K562 (cell line): ENCODE measurements around the gene TNFSF15. TPM values are rescaled to one million over a fixed set of nuclear protein-coding genes. Genes with fewer than 3 reads are reported as not detected.
A peak's percentile ranks its signal among the peaks of the same experiment; 100 is the strongest.

Source experiments
- ATAC-seq: fragments of 200-7000 bp; cut with Tn5 transposase; 3 replicates; pipeline ENCODE4 v1.9.1; 2020; ENCODE audit warnings: moderate library complexity
- BruUV-seq: library from RNA; stranded (reverse); fragments of 400-500 nt; replicated peaks from 2 replicates; lab custom pipeline; 2021; lab: Mats Ljungman, UMichigan
- CTCF ChIA-PET: fragments of 300-600 bp; formaldehyde crosslinking; extraction: SDS; loops from one replicate; lab custom pipeline; 2021; ENCODE audit warnings: low intra/inter-chr PET ratio; lab: Yijun Ruan, JAX
- POLR2A ChIA-PET: fragments of 300-600, 350-650 bp; sonication (Branson Sonifier 250); formaldehyde crosslinking; extraction: SDS; loops from one replicate; lab custom pipeline; 2021; ENCODE audit warnings: antibody characterized with exemption, inconsistent platforms; lab: Yijun Ruan, JAX
- DNase-seq, 4 experiments: peaks; one replicate each; pipeline versions ENCODE4 v3.0.0 to v3.0.0-alpha.2; 2011 to 2018; ENCODE audit warnings: low spot score in 3 of 4, mixed read lengths in 3 of 4; ENCODE audit errors: extremely low read depth in 1 of 4
- FAIRE-seq: peaks from 2 replicates; lab custom pipeline; 2011; peaks lifted over from hg19 to GRCh38; lab: Jason Lieb, UNC
- H2AFZ ChIP-seq: 2 replicates; pipeline ENCODE4 v1.6.0; 2011; ENCODE audit warnings: low read depth, low read length, control low read depth, inconsistent platforms
- H3K27ac ChIP-seq: fragments of 200-600 bp; 3 replicates; pipeline ENCODE4 v1.8.0; 2011; ENCODE audit warnings: low read depth, mild to moderate bottlenecking, control low read depth, inconsistent platforms, low read length, moderate library complexity, mixed read lengths; ENCODE audit errors: extremely low read depth
- H3K27me3 ChIP-seq, 2 experiments: fragments of 300-600 bp in 1 of 2; 2 replicates in 1 of 2; 3 replicates in 1 of 2; pipeline versions ENCODE4 v1.6.0 to v1.8.0; 2011; ENCODE audit warnings: inconsistent platforms in 2 of 2, low read length in 2 of 2, mild to moderate bottlenecking in 1 of 2, mixed read lengths in 1 of 2, moderate library complexity in 1 of 2; ENCODE audit not compliant: control insufficient read depth in 2 of 2, insufficient read depth in 2 of 2
- H3K36me3 ChIP-seq: fragments of 300-600 bp; 3 replicates; pipeline ENCODE4 v1.8.0; 2011; ENCODE audit warnings: mild to moderate bottlenecking, low read length, inconsistent platforms; ENCODE audit not compliant: control insufficient read depth, insufficient read depth
- H3K4me1 ChIP-seq, 2 experiments: fragments of 200-600 bp in 1 of 2; replicated peaks in 1 of 2; 2 replicates in 1 of 2; 3 replicates in 1 of 2; pipeline versions ENCODE4 v1.5.1 to v1.8.0; 2011; ENCODE audit warnings: inconsistent platforms in 2 of 2, low read length in 2 of 2, mild to moderate bottlenecking in 1 of 2, mixed read lengths in 1 of 2, moderate library complexity in 1 of 2; ENCODE audit not compliant: control insufficient read depth in 2 of 2, insufficient read depth in 2 of 2
- H3K4me2 ChIP-seq: 2 replicates; pipeline ENCODE4 v1.6.1; 2011; ENCODE audit warnings: low read length, control low read depth, inconsistent platforms, mixed read lengths; ENCODE audit not compliant: insufficient read depth
- H3K4me3 ChIP-seq: fragments of 200-600 bp; sonication (generic), shearing (Covaris generic); 2 replicates; pipeline ENCODE4 v1.5.1; 2016; ENCODE audit warnings: control low read depth, inconsistent platforms
- H3K79me2 ChIP-seq: fragments of 200-600 bp; 3 replicates; pipeline ENCODE4 v1.8.0; 2011; ENCODE audit warnings: low read length, inconsistent platforms; ENCODE audit not compliant: control insufficient read depth, insufficient read depth
- H3K9ac ChIP-seq, 2 experiments: 2 replicates each; pipeline versions ENCODE4 v1.6.0 to v1.6.1; 2011; ENCODE audit warnings: low read depth in 2 of 2, low read length in 2 of 2, control low read depth in 1 of 2, inconsistent platforms in 1 of 2, mild to moderate bottlenecking in 1 of 2, mixed read lengths in 1 of 2; ENCODE audit not compliant: insufficient read depth in 1 of 2
- H3K9me1 ChIP-seq: one replicate; pipeline ENCODE4 v1.6.0; 2011; ENCODE audit warnings: inconsistent platforms, mild to moderate bottlenecking, low read length, moderate library complexity; ENCODE audit not compliant: control insufficient read depth, insufficient read depth
- H3K9me3 ChIP-seq: replicated peaks from 2 replicates; pipeline ENCODE4 v1.5.1; 2011; ENCODE audit warnings: low read depth, low read length, inconsistent platforms; ENCODE audit not compliant: control insufficient read depth, insufficient read depth
- H4K20me1 ChIP-seq: replicated peaks from 2 replicates; pipeline ENCODE4 v1.6.1; 2011; ENCODE audit warnings: low read length, inconsistent platforms, mixed read lengths; ENCODE audit not compliant: control insufficient read depth, insufficient read depth
- FOXA3 ChIP-seq, 2 experiments: fragments of 450-650 bp in 1 of 2; sonication (generic) in 1 of 2; formaldehyde crosslinking; IDR thresholded peaks in 1 of 2; conservative IDR thresholded peaks in 1 of 2; 2 replicates each; pipeline versions ENCODE4 v1.4.0 to v1.8.0; 2020 to 2022; ENCODE audit warnings: mild to moderate bottlenecking in 2 of 2, missing genetic modification reagents in 1 of 2
- GABPA ChIP-seq: fragments of 200-800 bp; sonication (Bioruptor generic); conservative IDR thresholded peaks from 2 replicates; pipeline ENCODE4 v1.6.1; 2016; ENCODE audit warnings: low read depth, missing genetic modification characterization, missing compliant biosample characterization
- MAZ ChIP-seq, 2 experiments: fragments of 450-650 bp in 1 of 2; sonication (generic) in 1 of 2; formaldehyde crosslinking; IDR thresholded peaks in 1 of 2; conservative IDR thresholded peaks in 1 of 2; 2 replicates each; pipeline versions ENCODE4 v1.4.0 to v1.5.0; 2020; ENCODE audit warnings: mild to moderate bottlenecking in 1 of 2, missing genetic modification reagents in 1 of 2
- NR3C1 ChIP-seq: sonication (generic); formaldehyde crosslinking; IDR thresholded peaks from 2 replicates; pipeline ENCODE4 v1.8.1; 2022; ENCODE audit warnings: missing genetic modification reagents
- RBM39 ChIP-seq: fragments of 200-400 bp; formaldehyde crosslinking; optimal IDR thresholded peaks from 2 replicates; pipeline ENCODE3; 2018; ENCODE audit warnings: low read depth, low read length
- ZBTB5 ChIP-seq: fragments of 450-650 bp; IDR thresholded peaks from 2 replicates; pipeline ENCODE4 v1.6.1; 2017; ENCODE audit warnings: antibody characterized with exemption
- ZNF24 ChIP-seq: fragments of 450-650 bp; IDR thresholded peaks from 2 replicates; pipeline ENCODE4 v1.6.1; 2016
- ZNF274 ChIP-seq: IDR thresholded peaks from 2 replicates; pipeline ENCODE4 v1.6.1; 2011; ENCODE audit warnings: low read depth, mild to moderate bottlenecking, low read length, moderate library complexity, borderline replicate concordance
- WGBS: fragments of 100-300 bp; shearing (Covaris generic); methylation state at CpG from one replicate; pipeline ENCODE4 v1.1.6; 2016; ENCODE audit warnings: low coverage, mixed read lengths; ENCODE audit not compliant: insufficient coverage; ENCODE audit errors: missing lambda C conversion rate; 5-methylcytosine and 5-hydroxymethylcytosine counted together
- in situ Hi-C: fragments of 300-500 bp; cut with MboI; formaldehyde crosslinking; loops from 4 replicates; pipeline ENCODE4 v1.15.0; 2018; ENCODE audit warnings: inconsistent platforms, mixed read lengths
- intact Hi-C: fragments of 100-400 bp; cut with micrococcal nuclease; formaldehyde crosslinking; loops from 2 replicates; pipeline ENCODE4 v1.14.2; 2022
- polyA plus RNA-seq, 8 experiments: library from polyadenylated mRNA; depleted of rRNA in 4 of 8; stranded (reverse) in 5 of 8; unstranded in 3 of 8; fragments of >200 nt; fragmentation: Nextera tagmentation in 2 of 8; fragmentation: Illumina TruSeq in 1 of 8; extraction: Ambion mirVana in 2 of 8; extraction: Trizol in 1 of 8; gene quantifications; 2 replicates each; pipeline versions ENCODE4 v1.2.1 to v1.2.3, GENCODE V29; 2011 to 2014; ENCODE audit warnings: inconsistent platforms in 1 of 8, missing spikeins in 1 of 8
- total RNA-seq, 7 experiments: library from RNA; depleted of rRNA in 6 of 7; stranded (reverse); fragments of >200 nt in 6 of 7; fragmentation: Illumina TruSeq in 2 of 7; extraction: Trizol in 2 of 7; gene quantifications; 2 replicates each; pipeline versions ENCODE4 v1.2.1 to v1.2.3, GENCODE V29; 2011 to 2021; ENCODE audit warnings: low replicate concordance in 1 of 7
- TF ChIP-seq, protein P1 (sequence below): fragments of 250-450 bp; sonication (Bioruptor Pico); IDR thresholded peaks from 2 replicates; pipeline ENCODE4 v1.6.1; 2021; ENCODE audit warnings: mild to moderate bottlenecking
- TF ChIP-seq, protein P2 (sequence below): fragments of 250-450 bp; sonication (Bioruptor Pico); IDR thresholded peaks from 2 replicates; pipeline ENCODE4 v1.4.0; 2020; ENCODE audit warnings: borderline replicate concordance
- TF ChIP-seq, protein P3 (sequence below), 2 experiments: fragments of 450-650 bp; conservative IDR thresholded peaks; 2 replicates each; pipeline ENCODE4 v1.6.1; 2017; ENCODE audit warnings: mild to moderate bottlenecking in 2 of 2, moderate library complexity in 2 of 2
- TF ChIP-seq, protein P4 (sequence below): fragments of 450-650 bp; formaldehyde crosslinking; IDR thresholded peaks from 2 replicates; pipeline ENCODE4 v1.4.0; 2022; ENCODE audit warnings: mild to moderate bottlenecking, moderate library complexity

The TNFSF15 gene
- total and polyA plus RNA-seq, 9 of the 15 experiments (the other 6 are each of a cell fraction or from before 2014, with no cell fraction given) = not detected

GRCh38 chr9:114738581-114739316 lies 67.1 kb downstream of the TNFSF15 start (continued):
- TF ChIP-seq, protein P1, sequence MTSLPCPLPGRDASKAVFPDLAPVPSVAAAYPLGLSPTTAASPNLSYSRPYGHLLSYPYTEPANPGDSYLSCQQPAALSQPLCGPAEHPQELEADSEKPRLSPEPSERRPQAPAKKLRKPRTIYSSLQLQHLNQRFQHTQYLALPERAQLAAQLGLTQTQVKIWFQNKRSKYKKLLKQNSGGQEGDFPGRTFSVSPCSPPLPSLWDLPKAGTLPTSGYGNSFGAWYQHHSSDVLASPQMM (CRISPR knock-in tag) = no peak
- TF ChIP-seq ZNF24 = 0 out of 2 replicates have a peak, but pooled peaks have one; percentile 32
- TF ChIP-seq, protein P2, sequence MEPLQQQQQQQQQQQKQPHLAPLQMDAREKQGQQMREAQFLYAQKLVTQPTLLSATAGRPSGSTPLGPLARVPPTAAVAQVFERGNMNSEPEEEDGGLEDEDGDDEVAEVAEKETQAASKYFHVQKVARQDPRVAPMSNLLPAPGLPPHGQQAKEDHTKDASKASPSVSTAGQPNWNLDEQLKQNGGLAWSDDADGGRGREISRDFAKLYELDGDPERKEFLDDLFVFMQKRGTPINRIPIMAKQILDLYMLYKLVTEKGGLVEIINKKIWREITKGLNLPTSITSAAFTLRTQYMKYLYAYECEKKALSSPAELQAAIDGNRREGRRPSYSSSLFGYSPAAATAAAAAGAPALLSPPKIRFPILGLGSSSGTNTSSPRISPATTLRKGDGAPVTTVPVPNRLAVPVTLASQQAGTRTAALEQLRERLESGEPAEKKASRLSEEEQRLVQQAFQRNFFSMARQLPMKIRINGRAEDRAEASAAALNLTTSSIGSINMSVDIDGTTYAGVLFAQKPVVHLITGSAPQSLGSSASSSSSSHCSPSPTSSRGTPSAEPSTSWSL = no peak
- TF ChIP-seq, protein P3, sequence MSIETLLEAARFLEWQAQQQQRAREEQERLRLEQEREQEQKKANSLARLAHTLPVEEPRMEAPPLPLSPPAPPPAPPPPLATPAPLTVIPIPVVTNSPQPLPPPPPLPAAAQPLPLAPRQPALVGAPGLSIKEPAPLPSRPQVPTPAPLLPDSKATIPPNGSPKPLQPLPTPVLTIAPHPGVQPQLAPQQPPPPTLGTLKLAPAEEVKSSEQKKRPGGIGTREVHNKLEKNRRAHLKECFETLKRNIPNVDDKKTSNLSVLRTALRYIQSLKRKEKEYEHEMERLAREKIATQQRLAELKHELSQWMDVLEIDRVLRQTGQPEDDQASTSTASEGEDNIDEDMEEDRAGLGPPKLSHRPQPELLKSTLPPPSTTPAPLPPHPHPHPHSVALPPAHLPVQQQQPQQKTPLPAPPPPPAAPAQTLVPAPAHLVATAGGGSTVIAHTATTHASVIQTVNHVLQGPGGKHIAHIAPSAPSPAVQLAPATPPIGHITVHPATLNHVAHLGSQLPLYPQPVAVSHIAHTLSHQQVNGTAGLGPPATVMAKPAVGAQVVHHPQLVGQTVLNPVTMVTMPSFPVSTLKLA (conservative IDR thresholded peaks at IDR 0.05) = 0 out of 4 replicates have a peak, but pooled peaks of 1 of the 2 experiments have one; percentile 34

DNA sequence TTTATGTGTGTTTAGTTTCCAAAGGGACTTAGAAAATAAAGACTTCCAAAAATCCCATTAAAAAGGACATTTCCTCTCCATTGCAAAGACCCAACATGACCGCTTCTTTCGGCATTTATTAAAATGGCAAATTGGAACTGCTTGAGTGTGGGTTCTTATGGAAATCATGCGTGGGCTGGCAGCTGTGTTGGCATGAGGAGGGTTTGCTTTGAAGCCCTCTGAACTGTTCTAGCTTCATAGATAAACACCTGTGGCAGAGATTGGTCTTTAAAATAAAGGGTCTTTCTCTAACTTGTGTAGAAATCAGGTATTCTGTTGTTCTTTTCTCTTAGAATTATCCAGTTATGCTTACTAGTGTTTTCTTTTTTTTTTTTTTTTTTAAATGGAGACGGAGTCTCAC lies 68.0 kb downstream of the TNFSF15 start:
- ChIA-PET CTCF (interaction anchor here (1.2 kb wide), 1 partner anchor 76 kb away, joined by 5 read pairs; no protein-coding TSS in a partner anchor), POLR2A (no interaction called here)
- intact Hi-C loops = loop anchor here (5.0 kb wide), 1 partner anchor 76 kb away; no protein-coding TSS in a partner anchor
- no peak for DNase-seq
- Histone ChIP-seq H3K9me1 (no peaks in the 10 kb centered on the region), H3K27ac (no peak overlapping the region), H3K27me3 (no peaks in the 10 kb centered on the region), H3K9me3 (no peaks in the 10 kb centered on the region), H4K20me1 (no peaks in the 10 kb centered on the region), H3K9ac (no peak overlapping the region), H3K36me3 (no peaks in the 10 kb centered on the region), H3K4me3 (no peak overlapping the region), H2AFZ (no peak overlapping the region), H3K4me1 (no peaks in the 10 kb centered on the region), H3K79me2 (no peaks in the 10 kb centered on the region), H3K4me2 (no peak overlapping the region)
- ATAC-seq = no peak
- FAIRE-seq = no peak
- in situ Hi-C loops = loop anchor here (5.0 to 25.0 kb wide), 2 partner anchors 174 to 274 kb away; no protein-coding TSS in a partner anchor
- 2% methylated on average over 3 of the region's 4 CpGs for WGBS
- BruUV-seq = no TSS peak
- TF ChIP-seq ZNF274 (no peak), NR3C1 (CRISPR knock-in tag) (no peak), GABPA (tag) (no peak), FOXA3 (CRISPR knock-in tag; conservative IDR thresholded peaks at IDR 0.05 in 1 of 2, IDR thresholded peaks at IDR 0.05 in 1 of 2) (no peak), MAZ (CRISPR knock-in tag; conservative IDR thresholded peaks at IDR 0.05 in 1 of 2, IDR thresholded peaks at IDR 0.05 in 1 of 2) (no peak), ZBTB5 (no peak), RBM39 (no peak)
- TF ChIP-seq, protein P4, sequence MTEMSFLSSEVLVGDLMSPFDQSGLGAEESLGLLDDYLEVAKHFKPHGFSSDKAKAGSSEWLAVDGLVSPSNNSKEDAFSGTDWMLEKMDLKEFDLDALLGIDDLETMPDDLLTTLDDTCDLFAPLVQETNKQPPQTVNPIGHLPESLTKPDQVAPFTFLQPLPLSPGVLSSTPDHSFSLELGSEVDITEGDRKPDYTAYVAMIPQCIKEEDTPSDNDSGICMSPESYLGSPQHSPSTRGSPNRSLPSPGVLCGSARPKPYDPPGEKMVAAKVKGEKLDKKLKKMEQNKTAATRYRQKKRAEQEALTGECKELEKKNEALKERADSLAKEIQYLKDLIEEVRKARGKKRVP (CRISPR knock-in tag) = no peak
